Mesothelial cell of epicardium (in vitro differentiated cells): ENCODE data around the gene PGBD1. TPM values are rescaled to one million over a fixed set of nuclear protein-coding genes. Genes with fewer than 3 reads are reported as not detected.

Experiments used
- DNase-seq, 2 experiments: peaks; one replicate each; pipeline ENCODE4 v3.0.0; 2021; ENCODE audit warnings: low spot score in 2 of 2; ENCODE audit not compliant: unreplicated experiment in 2 of 2
- H3K27ac Mint-ChIP-seq: 2 replicates; pipeline ENCODE4 v1.8.0; 2021; ENCODE audit warnings: mixed read lengths
- H3K27me3 Mint-ChIP-seq: 2 replicates; pipeline ENCODE4 v1.8.0; 2021; ENCODE audit warnings: low read depth, mixed read lengths
- H3K36me3 Mint-ChIP-seq: 2 replicates; pipeline ENCODE4 v1.8.0; 2021; ENCODE audit warnings: mixed read lengths
- H3K4me1 Mint-ChIP-seq: 2 replicates; pipeline ENCODE4 v1.8.0; 2021; ENCODE audit warnings: mixed read lengths
- H3K4me3 Mint-ChIP-seq: 2 replicates; pipeline ENCODE4 v1.8.0; 2021; ENCODE audit warnings: mild to moderate bottlenecking, moderate library complexity, mixed read lengths
- H3K9me3 Mint-ChIP-seq: 2 replicates; pipeline ENCODE4 v1.8.0; 2021; ENCODE audit warnings: mixed read lengths
- CTCF ChIP-seq: fragments of 200-600 bp; sonication (generic); IDR thresholded peaks from one replicate; pipeline ENCODE4 v1.5.0; 2021; ENCODE audit warnings: antibody characterized with exemption; ENCODE audit not compliant: unreplicated experiment
- total RNA-seq: library from RNA; stranded (reverse); gene quantifications from 3 replicates; pipeline ENCODE4 v1.2.1, GENCODE V29; 2021

The PGBD1 gene
- total RNA-seq, 1 donor from 2014 or later, result 9.4 TPM

GRCh38 chr6:28252009-28252975 is 29.1 kb upstream of the PGBD1 start, which contains the start of gene ZKSCAN4:
Gene ZKSCAN4, minus strand, starts transcription at chr6:28252269. Its CDS starts 289 bp downstream, at chr6:28251980.
- peak; percentile 38 to 72 for DNase-seq
- H3K4me3 Mint-ChIP-seq, result peak within 1 kb of the TSS; percentile 98
- H3K27me3 Mint-ChIP-seq, result no peaks in the 10 kb centered on the region
- no peak for TF ChIP-seq CTCF
- peak within 1 kb of the TSS; percentile 85 for H3K27ac Mint-ChIP-seq
- no peaks in the 10 kb centered on the region for H3K9me3 Mint-ChIP-seq
- peaks cover 10% of the 10 kb centered on the region for H3K36me3 Mint-ChIP-seq
- H3K4me1 Mint-ChIP-seq, result peaks cover 19% of the 10 kb centered on the region

DNA sequence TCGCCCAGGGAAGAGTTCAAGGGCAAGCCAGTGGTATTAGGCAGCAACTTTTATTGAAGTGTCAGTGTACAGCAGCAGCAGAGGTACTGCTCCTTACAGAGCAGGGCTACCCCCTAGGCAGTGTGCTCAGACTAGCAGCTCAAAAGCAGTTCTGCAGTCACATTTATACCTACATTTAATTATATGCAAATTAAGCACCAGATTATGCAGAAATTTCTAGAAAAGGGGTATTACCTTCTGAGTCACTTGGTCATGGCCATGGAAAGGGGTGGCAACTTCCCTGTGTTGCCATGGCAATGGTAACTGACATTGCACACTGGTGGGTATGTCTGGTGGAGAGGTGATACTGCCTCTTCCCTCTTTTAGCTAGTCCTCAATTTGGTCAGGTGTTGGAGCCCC is 27.3 kb upstream of the PGBD1 start:
- TF ChIP-seq CTCF, result no peak
- no peaks in the 10 kb centered on the region for H3K9me3 Mint-ChIP-seq
- H3K27me3 Mint-ChIP-seq, result peaks cover 4% of the 10 kb centered on the region
- H3K4me3 Mint-ChIP-seq, result no peak overlapping the region
- no peak overlapping the region for H3K27ac Mint-ChIP-seq
- peaks cover 2% of the 10 kb centered on the region for H3K36me3 Mint-ChIP-seq
- H3K4me1 Mint-ChIP-seq, result peaks cover 19% of the 10 kb centered on the region
- DNase-seq, result no peak

DNA sequence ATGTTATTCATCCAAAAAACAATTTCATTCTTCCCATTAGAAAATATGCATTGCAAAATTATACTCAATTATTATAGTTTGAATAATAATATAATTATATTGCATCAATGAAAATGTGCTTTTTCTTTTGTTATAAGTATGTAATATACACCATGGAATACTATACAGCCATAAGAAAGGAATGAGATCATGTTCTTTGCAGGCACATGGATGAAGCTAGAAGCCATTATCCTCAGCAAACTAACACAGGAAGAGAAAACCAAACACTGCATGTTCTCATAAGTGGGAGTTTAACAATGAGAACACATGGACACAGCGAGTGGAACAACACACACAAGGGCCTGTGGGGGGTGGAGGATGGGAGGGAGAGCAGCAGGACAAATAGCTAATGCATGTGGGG is 24.3 kb upstream of the PGBD1 start:
- Mint-ChIP-seq H3K27me3 (peaks cover 24% of the 10 kb centered on the region), H3K4me1 (peaks cover 7% of the 10 kb centered on the region), H3K36me3 (no peaks in the 10 kb centered on the region), H3K9me3 (no peaks in the 10 kb centered on the region), H3K4me3 (no peak overlapping the region), H3K27ac (no peak overlapping the region)
- no peak for TF ChIP-seq CTCF
- DNase-seq, result no peak

DNA sequence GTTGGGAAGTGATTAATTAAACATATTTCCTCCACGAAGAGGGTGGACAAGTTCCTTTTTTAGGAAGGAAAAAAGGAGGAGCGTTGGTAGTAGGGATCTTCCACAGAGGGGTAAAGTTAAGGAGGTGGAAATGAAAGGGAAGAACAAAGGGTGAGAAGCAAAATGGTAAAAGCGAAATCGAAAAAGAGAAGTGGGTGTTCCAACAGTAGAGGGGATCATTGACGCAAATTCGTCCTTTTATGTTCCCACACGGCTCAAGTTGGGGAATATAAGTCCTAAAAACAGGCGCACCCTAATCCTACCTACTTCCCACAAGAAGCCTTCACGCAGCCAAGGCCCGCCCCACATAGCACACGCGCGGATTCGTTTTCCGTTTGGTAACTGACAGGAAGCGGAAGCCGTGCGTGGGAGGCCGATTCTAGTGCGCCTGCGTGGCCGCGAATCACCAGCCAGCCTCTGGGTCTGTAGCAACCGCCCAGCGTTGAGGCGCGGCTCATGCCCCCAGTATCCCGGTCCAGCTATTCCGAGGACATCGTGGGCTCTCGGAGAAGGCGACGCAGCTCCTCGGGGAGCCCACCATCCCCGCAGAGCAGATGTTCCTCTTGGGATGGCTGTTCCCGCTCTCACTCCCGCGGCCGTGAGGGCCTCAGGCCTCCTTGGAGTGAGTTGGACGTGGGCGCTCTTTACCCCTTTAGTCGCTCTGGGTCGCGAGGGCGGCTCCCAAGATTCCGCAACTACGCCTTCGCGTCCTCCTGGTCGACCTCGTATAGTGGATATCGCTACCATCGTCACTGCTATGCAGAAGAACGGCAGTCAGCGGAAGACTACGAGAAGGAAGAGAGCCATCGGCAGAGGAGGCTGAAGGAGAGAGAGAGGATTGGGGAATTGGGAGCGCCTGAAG is 22.2 kb upstream of the PGBD1 start, which contains the start of gene NKAPL:
NKAPL (plus strand) TSS at position 421 of the 901 bp plus-strand sequence; CDS start at position 496, 75 bp downstream.
- H3K27ac Mint-ChIP-seq, result no peak within 1 kb of the TSS
- H3K27me3 Mint-ChIP-seq, result peaks cover 38% of the 10 kb centered on the region
- H3K4me1 Mint-ChIP-seq, result peaks cover 6% of the 10 kb centered on the region
- TF ChIP-seq CTCF, result no peak
- no peak within 1 kb of the TSS for H3K4me3 Mint-ChIP-seq
- no peak for DNase-seq
- H3K36me3 Mint-ChIP-seq, result no peaks in the 10 kb centered on the region
- H3K9me3 Mint-ChIP-seq, result no peaks in the 10 kb centered on the region

- Mint-ChIP-seq H3K4me1 (peaks cover 9% of the 10 kb centered on the region), H3K4me3 (no peak overlapping the region), H3K27ac (peak overlapping the region; percentile 60), H3K9me3 (no peaks in the 10 kb centered on the region), H3K27me3 (peaks cover 35% of the 10 kb centered on the region), H3K36me3 (no peaks in the 10 kb centered on the region)
- no peak for DNase-seq
- TF ChIP-seq CTCF, result no peak
Measured at GRCh38 chr6:28263922-28264321, 17.4 kb upstream of the PGBD1 start.
